ENCODE results near the gene DHCR24.

Gene DHCR24

GRCh38 chr1:54804471-54805132 lies 82.4 kb downstream of the DHCR24 start:
- DNase-seq, result no peak

- DNase-seq, result no peak
Measured at GRCh38 chr1:54803761-54804470, 83.1 kb downstream of the DHCR24 start.

- DNase-seq, result no peak
Measured at GRCh38 chr1:54800899-54801759, 85.9 kb downstream of the DHCR24 start, which contains the start of gene TTC22. TTC22 (minus strand) TSS chr1:54801323; CDS start chr1:54801163, 160 bp downstream.

DNA sequence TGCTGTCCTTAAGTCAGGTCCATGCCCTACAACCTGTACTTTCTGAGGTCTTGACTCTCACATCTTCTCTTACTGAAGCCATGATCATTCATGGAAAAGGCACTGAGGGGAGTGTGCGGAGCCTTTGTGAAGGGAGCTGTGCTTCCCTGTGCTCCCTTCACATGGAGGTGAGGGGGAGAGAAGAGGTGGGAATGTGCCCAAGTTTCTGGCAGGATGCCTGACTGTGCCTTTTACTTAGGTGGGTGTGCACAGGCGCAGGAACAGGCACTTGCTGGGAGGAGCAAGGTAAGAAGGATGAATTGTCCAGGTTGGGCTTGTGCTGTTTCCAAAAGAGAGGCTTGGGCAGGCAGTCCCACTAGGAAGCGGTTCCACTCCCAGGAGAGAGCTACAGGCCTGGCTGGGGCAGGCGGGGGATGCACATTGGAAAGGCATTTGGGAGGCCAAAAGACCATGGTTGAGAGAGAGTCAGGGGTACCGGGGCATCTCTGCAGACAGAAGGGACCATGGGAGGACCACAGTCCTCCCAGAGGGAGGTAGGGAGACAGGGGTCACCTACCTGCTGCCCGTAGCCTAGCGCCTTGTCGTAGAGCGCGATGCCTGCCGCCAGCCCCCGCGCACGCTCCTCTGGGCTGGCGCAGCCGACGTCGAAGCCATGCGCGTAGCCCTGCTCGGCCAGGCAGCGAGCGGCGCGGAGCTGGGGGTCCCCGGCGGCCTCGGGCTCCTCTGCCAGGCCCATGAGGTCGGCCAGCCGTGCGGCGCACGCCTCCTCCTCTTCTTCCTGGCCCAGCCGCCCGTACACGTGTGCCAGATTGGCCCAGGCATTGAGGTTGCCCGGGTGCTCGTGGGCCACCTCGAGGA lies 86.7 kb downstream of the DHCR24 start:
- peak in 1 of 58 donors; percentile 69 for DNase-seq
